HepG2 (cell line): Measurements from ENCODE around the gene ACTL7B. TPM values are rescaled to one million over a fixed set of nuclear protein-coding genes. Genes with fewer than 3 reads are reported as not detected.

Experiments used
- ADNP ChIP-seq: sonication (generic); formaldehyde crosslinking; IDR thresholded peaks from 2 replicates; pipeline ENCODE4 v1.4.0; 2020; ENCODE audit warnings: missing genetic modification reagents
- ATF7 ChIP-seq, 2 experiments: fragments of 450-650 bp in 1 of 2; sonication (generic) in 1 of 2; formaldehyde crosslinking in 1 of 2; IDR thresholded peaks; 2 replicates each; pipeline versions ENCODE4 v1.4.0 to v1.6.1; 2016 to 2020; ENCODE audit warnings: antibody characterized with exemption in 1 of 2, mild to moderate bottlenecking in 1 of 2, missing genetic modification reagents in 1 of 2
- JUNB ChIP-seq: sonication (generic); formaldehyde crosslinking; IDR thresholded peaks from 2 replicates; pipeline ENCODE4 v1.8.0; 2022; ENCODE audit warnings: missing genetic modification reagents, mild to moderate bottlenecking, borderline replicate concordance
- KIAA2018 ChIP-seq: sonication (generic); formaldehyde crosslinking; IDR thresholded peaks from 2 replicates; pipeline ENCODE4 v1.5.0; 2020; ENCODE audit warnings: mild to moderate bottlenecking, missing genetic modification reagents, borderline replicate concordance
- MAFF ChIP-seq: IDR thresholded peaks from 2 replicates; pipeline ENCODE4 v1.6.1; 2011; ENCODE audit warnings: low read depth, low read length, improper control_type of control experiment
- NR2F6 ChIP-seq, 2 experiments: IDR thresholded peaks; 2 replicates each; pipeline ENCODE4 v1.6.1; 2016; ENCODE audit warnings: antibody characterized with exemption in 1 of 2, mild to moderate bottlenecking in 1 of 2
- REST ChIP-seq, 2 experiments: IDR thresholded peaks; 2 replicates each; pipeline ENCODE4 v1.6.1; 2011 to 2012; ENCODE audit warnings: low read length in 2 of 2, borderline replicate concordance in 1 of 2, low read depth in 1 of 2, mild to moderate bottlenecking in 1 of 2, moderate library complexity in 1 of 2
- RORA ChIP-seq: sonication (generic); formaldehyde crosslinking; IDR thresholded peaks from 2 replicates; pipeline ENCODE4 v1.5.0; 2020; ENCODE audit warnings: mild to moderate bottlenecking, missing genetic modification reagents, moderate library complexity
- RXRB ChIP-seq: IDR thresholded peaks from 2 replicates; pipeline ENCODE4 v1.6.1; 2016; ENCODE audit warnings: borderline replicate concordance, missing genetic modification reagents, missing compliant biosample characterization
- SMAD9 ChIP-seq: sonication (generic); formaldehyde crosslinking; IDR thresholded peaks from 2 replicates; pipeline ENCODE4 v1.5.1; 2020; ENCODE audit warnings: mild to moderate bottlenecking, missing genetic modification reagents
- TSC22D2 ChIP-seq: sonication (generic); formaldehyde crosslinking; IDR thresholded peaks from 2 replicates; pipeline ENCODE4 v1.5.1; 2020; ENCODE audit warnings: missing genetic modification reagents, mild to moderate bottlenecking, borderline replicate concordance
- ZMYM3 ChIP-seq: sonication (generic); formaldehyde crosslinking; IDR thresholded peaks from 2 replicates; pipeline ENCODE4 v1.5.1; 2020; ENCODE audit warnings: mild to moderate bottlenecking, missing genetic modification reagents
- ZNF563 ChIP-seq: sonication (generic); formaldehyde crosslinking; IDR thresholded peaks from 2 replicates; pipeline ENCODE4 v1.8.0; 2022; ENCODE audit warnings: mild to moderate bottlenecking, moderate library complexity, missing genetic modification reagents
- ZNF710 ChIP-seq: sonication (generic); formaldehyde crosslinking; IDR thresholded peaks from 2 replicates; pipeline ENCODE4 v1.5.0; 2020; ENCODE audit warnings: mild to moderate bottlenecking, missing genetic modification reagents, borderline replicate concordance
- polyA plus RNA-seq, 8 experiments: library from polyadenylated mRNA; depleted of rRNA in 3 of 8; stranded (reverse) in 7 of 8; unstranded in 1 of 8; fragments of >200 nt; fragmentation: Illumina TruSeq in 4 of 8; extraction: Trizol in 4 of 8; gene quantifications; 2 replicates each; pipeline versions ENCODE4 v1.2.1 to v1.2.3, GENCODE V29; 2011 to 2016; ENCODE audit warnings: low read depth in 4 of 8, missing spikeins in 1 of 8, mixed read lengths in 1 of 8; ENCODE audit not compliant: insufficient read depth in 1 of 8
- total RNA-seq, 5 experiments: library from RNA; depleted of rRNA; stranded (reverse); fragments of >200 nt; fragmentation: Illumina TruSeq; extraction: Trizol; gene quantifications; 2 replicates each; pipeline ENCODE4 v1.2.3, GENCODE V29; 2016; ENCODE audit warnings: low read depth in 1 of 5

The ACTL7B gene
- total and polyA plus RNA-seq, 2 of the 13 experiments (the other 11 are each of a cell fraction or from before 2014, with no cell fraction given): 0.07 to 0.11 TPM

GRCh38 chr9:108885643-108886348 lies 30.0 kb upstream of the ACTL7B start (continued):
- TF ChIP-seq ZNF710 (CRISPR knock-in tag) (peak; percentile 93; the same call in 1 of the 2 replicates), NR2F6 (IDR thresholded peaks at IDR 0.05) (peak; percentile 99), NR2F6 (CRISPR knock-in tag; IDR thresholded peaks at IDR 0.05) (peak; percentile 99), TSC22D2 (CRISPR knock-in tag) (peak; percentile 80; the same call in 1 of the 2 replicates), ATF7 (IDR thresholded peaks at IDR 0.05) (peak; percentile 79), ATF7 (CRISPR knock-in tag; IDR thresholded peaks at IDR 0.05) (peak; percentile 83), JUNB (CRISPR knock-in tag) (peak; percentile 99), ZMYM3 (CRISPR knock-in tag) (peak; percentile 69; the same call in 1 of the 2 replicates), REST (IDR thresholded peaks at IDR 0.05; ENCODE audit: borderline replicate concordance in 1 of 2, low read depth in 1 of 2, low read length in 2 of 2) (peak in 1 of 2 experiments; percentile 76; a peak in 2 of 4 replicates), ADNP (CRISPR knock-in tag) (no peak), RXRB (peak; percentile 97), SMAD9 (CRISPR knock-in tag) (no peak), ZNF563 (CRISPR knock-in tag) (no peak), RORA (CRISPR knock-in tag) (no peak), KIAA2018 (CRISPR knock-in tag) (no peak), MAFF (no peak; the same call in 1 of the 2 replicates)
